C4-2B (cell line): Measurements from ENCODE around the gene KANK4.

Experiments
- ZFX ChIP-seq: fragments of 450-650 bp; IDR thresholded peaks from 2 replicates; pipeline ENCODE4 v1.6.1; 2017
- TF ChIP-seq, protein P1 (sequence below): fragments of 450-650 bp; conservative IDR thresholded peaks from 2 replicates; pipeline ENCODE4 v1.5.1; 2017; ENCODE audit warnings: mild to moderate bottlenecking

DNA sequence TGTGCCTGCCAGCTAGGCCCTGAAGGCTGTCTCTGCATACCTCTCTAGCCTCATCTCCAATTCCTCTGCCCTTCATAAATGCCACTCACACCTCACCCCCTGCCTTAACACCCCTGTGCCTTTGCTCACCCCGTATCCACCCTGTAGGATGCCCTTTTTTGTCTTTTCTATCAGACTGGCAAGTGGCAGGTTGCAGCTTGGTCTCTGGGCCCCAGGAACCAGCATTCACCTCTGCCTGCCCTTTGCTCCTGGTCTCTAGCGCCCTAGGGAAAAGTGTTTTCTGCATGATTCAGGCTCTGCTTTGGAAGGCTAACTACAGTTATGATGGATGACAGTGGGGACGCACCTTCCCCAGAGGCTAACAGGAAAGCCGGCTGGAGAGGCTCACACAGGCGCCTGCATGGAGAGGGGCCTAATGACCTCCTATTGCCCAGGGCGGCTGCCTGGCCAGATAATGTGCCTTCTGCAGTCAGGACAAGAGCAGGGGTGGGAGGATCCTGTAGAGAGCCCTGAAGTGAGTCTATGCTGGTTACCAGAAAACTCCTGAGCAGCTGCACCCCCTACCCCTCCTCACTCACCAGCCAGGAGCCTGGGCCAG lies 11.2 kb downstream of the KANK4 start:
- TF ChIP-seq, protein P1, sequence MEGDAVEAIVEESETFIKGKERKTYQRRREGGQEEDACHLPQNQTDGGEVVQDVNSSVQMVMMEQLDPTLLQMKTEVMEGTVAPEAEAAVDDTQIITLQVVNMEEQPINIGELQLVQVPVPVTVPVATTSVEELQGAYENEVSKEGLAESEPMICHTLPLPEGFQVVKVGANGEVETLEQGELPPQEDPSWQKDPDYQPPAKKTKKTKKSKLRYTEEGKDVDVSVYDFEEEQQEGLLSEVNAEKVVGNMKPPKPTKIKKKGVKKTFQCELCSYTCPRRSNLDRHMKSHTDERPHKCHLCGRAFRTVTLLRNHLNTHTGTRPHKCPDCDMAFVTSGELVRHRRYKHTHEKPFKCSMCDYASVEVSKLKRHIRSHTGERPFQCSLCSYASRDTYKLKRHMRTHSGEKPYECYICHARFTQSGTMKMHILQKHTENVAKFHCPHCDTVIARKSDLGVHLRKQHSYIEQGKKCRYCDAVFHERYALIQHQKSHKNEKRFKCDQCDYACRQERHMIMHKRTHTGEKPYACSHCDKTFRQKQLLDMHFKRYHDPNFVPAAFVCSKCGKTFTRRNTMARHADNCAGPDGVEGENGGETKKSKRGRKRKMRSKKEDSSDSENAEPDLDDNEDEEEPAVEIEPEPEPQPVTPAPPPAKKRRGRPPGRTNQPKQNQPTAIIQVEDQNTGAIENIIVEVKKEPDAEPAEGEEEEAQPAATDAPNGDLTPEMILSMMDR, result no peak
- TF ChIP-seq ZFX, result no peak
